HG02943 (cell line): ENCODE data around the gene HEPN1.

Experiments used
- ATAC-seq: cut with Tn5 transposase; IDR thresholded peaks from one replicate; pipeline ENCODE4 v1.9.1; 2021; ENCODE audit warnings: mild to moderate bottlenecking, low read depth, moderate library complexity; ENCODE audit not compliant: unreplicated experiment

The HEPN1 gene

DNA sequence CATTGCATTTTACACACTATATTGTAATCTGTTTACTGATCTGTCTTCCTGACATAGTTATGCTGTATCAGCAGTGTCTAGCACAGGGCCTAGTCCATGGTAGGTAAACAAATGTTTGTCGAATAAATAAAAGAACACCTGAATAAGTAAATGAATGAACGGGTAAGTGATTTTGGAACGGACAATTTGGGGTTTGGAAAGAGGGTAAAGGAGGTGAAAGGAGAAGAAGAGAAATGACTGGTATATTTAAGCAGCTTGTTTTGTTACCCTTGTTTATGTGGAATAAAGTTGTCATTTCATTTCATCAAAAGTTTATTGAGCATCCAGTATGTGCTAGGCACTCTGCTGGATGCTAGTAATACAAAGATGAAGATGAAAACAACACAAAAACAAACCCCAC lies at the start of gene HEPN1:
TSS of gene HEPN1 (plus strand) at position 301 of the 400 bp plus-strand sequence.
- ATAC-seq: no peak

DNA sequence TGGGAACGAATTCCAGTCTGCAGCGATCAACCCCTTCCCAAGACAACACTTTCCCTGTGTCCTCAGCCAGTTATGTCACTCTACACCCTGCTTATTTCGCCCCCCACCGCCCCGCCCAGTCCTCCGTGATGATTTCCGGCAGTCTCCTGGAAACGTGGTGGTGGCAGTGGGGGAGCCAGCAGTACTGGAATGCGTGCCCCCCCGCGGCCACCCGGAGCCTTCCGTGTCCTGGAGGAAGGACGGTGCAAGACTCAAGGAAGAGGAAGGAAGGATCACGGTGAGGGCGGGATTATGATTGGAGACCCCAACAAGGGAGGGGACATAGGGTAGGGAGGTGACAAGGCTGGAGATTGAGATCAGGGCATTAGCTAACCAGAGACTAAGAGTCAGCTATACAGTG lies 49.7 kb upstream of the HEPN1 start:
- ATAC-seq: no peak

DNA sequence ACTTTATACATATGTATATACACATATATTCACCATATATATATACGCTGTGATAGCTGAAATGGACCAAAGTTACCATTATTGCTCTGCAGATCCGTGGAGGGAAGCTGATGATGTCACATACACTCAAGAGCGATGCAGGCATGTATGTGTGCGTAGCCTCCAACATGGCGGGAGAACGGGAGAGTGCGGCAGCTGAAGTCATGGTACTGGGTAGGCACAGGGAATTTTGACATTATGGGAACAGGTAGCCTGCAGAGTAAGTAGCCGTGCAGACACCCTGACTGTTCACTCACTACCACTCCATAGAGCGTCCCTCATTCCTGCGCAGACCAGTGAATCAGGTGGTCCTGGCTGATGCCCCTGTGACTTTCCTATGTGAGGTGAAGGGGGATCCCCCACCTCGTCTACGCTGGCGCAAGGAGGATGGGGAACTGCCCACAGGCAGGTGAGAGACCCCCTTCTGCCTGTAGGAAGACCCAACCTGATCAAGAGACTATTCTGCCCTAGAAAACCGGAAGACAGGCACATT lies 49.1 kb upstream of the HEPN1 start:
- ATAC-seq: no peak

DNA sequence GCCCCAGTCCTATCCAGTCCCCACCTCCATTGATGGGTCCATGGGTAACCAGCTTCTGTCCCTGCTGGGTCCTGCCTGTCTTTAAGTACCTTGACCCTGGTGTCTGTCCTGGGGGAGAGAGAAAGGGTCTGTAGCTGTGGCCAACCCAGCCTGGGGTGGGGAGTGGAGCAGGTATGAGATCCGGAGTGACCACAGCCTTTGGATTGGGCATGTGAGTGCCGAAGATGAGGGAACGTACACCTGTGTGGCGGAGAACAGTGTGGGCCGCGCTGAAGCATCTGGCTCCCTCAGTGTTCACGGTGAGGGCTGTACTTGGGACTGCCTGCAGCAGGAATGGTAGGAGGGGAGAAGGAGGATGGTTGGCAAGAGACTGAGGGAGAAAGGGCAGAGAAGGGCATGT lies 48.6 kb upstream of the HEPN1 start:
- no peak for ATAC-seq

DNA sequence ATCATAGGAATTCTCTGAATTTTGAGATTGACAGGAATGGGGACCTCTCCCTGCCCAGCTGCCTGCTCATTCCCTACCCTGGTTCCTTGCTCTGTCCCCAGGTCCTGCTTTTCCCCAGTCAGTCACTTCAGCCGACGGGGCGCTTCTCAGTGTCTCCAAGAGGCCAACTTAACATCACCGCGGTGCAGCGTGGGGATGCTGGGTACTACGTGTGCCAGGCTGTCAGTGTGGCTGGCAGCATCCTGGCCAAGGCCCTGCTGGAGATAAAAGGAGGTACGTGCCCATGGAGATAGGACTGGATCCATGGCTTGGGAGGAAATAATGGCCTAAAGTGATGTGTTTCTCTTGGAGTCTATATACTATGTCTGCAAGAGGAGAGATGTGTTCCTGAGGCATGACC lies 46.8 kb upstream of the HEPN1 start:
- no peak for ATAC-seq

DNA sequence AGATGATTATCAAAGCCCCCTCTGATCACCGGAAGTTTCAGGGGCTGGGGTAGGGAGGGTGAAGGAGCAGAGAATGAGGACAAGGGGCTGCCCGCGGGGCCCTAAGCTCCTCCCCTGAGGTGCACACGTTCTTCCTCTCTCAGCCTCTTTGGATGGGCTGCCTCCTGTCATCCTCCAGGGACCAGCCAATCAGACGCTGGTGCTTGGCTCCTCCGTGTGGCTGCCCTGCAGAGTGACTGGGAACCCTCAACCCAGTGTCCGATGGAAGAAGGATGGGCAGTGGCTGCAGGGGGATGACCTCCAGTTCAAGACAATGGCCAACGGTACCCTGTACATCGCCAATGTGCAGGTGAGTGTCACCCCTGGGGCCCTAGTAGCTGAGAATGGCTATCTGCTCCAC lies 46.3 kb upstream of the HEPN1 start:
- ATAC-seq: no peak

DNA sequence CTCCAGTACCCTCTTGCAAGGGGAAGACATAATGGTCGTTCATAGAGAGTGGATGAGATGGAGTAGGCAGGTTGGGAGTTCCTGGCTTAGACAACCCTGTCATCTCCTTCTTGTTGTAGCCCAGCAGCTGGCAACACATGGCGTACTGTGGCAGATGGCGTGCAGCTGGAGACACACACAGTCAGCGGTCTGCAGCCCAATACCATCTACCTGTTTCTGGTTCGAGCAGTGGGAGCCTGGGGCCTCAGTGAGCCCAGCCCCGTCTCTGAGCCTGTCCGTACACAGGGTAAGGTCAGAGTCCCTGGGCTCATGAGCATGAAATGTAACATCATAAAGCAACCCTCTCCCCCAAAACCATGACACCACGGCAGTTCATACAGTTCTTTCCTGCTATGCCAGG lies 45.1 kb upstream of the HEPN1 start:
- ATAC-seq: no peak

DNA sequence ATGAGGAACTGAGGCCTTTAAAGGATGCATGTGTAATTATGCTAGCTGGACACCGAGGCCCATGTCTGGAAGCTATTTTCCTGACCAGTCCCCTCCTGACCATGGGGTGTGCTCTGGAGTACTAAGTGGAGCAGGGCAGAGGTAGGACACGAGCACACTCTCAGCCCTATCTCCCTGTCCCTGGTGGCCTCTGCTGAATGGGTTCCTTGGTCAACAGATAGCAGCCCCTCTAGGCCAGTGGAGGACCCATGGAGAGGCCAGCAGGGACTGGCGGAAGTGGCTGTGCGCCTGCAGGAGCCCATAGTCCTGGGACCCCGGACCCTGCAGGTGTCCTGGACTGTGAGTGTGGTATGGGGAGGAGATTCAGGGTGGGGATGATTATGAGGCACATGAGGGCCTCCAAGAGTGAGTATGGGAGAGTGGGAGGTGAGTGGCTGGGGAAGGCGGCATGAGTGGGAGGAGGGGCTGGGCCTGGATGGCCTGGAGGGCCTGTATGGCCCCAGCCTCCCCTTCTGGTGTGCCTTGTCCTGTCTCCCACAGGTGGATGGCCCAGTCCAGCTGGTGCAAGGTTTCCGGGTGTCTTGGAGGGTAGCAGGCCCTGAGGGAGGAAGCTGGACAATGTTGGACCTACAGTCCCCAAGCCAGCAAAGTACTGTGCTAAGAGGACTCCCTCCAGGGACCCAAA lies 44.3 kb upstream of the HEPN1 start:
- ATAC-seq: no peak

DNA sequence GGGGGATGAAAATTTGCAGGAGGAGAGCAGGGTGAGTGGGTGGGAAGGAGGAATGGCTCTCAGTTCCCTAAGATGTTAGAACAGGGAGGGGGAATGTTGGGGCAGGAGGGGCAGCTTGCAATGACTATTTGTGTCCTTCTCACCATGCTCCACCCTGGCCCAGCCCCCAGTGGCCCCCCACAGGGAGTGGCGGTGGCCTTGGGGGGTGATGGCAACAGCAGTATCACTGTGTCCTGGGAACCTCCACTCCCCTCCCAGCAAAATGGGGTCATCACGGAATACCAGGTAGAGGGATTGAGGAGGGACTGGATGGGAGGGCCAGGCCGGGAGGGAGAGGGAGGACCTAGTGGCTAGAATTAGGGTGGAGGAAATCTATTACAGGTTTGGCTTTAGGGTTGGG lies 43.6 kb upstream of the HEPN1 start:
- no peak for ATAC-seq

DNA sequence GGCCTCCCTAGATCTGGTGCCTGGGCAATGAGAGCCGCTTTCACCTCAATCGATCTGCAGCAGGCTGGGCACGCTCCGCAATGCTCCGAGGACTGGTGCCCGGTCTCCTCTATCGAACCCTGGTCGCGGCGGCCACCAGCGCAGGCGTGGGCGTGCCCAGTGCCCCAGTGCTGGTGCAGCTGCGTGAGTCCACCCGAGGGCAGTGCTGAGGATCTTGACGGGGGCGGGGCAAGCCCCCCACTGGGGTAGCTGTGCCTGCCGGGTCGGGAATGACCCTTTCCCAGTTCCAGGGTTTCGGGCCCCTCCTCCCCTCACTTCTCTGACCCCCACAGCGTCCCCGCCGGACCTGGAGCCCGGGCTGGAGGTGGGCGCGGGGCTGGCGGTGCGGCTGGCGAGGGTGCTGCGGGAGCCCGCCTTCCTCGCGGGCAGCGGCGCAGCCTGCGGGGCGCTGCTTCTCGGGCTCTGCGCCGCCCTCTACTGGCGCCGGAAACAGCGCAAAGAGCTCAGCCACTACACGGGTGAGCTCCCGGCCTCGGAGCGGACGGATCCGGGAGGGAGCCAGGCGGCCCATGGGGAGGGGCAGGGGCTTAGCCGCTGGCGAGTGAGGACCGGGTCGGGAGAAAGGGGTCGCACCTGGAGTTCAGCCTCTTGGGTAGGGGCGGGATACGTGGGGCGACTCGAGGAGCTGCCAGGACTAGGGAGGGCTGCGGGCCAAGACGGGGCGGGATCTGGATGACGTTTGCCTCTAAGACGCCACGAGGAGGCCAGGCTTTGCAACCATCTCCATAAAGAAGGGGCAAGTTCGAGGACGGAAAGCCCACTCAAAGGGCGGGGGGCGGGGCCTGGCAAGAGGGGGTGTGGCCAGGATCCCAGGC lies 42.9 kb upstream of the HEPN1 start:
- peak; percentile 81 for ATAC-seq

DNA sequence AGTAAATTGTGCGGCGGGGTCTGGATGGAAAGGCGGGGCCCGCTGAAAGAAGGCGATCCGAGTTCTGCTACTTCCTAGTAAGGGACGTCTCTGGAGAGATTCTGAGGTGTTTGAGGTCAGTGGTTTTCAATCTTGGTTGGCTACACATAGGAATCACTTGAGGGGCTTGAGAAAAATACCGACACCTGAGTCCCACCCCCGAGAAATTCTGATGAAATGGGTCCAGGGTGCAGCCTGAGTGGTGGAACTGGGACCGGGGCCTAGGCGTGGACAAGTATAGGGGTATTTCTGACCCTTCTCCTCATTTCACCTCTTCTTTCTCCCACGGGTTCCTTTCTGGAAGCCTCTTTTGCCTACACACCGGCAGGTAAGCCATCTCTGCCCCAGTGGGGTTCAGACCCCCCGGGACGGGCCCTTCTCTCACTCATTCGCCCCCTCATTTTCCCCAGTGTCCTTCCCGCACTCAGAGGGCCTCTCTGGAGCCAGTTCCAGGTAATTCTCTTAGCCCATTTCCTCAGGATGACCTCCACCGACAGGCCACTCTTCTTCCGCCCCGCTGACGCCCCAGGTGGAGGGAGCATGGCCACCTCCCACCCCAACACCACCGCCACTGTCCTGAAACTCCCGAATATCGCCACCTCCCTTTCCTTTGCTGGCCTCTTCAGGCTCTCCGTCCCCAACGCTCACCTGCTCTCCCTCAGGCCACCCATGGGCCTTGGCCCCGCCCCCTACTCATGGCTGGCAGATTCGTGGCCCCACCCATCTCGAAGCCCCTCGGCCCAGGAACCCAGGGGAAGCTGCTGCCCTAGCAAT lies 42.0 kb upstream of the HEPN1 start:
- ATAC-seq: no peak

DNA sequence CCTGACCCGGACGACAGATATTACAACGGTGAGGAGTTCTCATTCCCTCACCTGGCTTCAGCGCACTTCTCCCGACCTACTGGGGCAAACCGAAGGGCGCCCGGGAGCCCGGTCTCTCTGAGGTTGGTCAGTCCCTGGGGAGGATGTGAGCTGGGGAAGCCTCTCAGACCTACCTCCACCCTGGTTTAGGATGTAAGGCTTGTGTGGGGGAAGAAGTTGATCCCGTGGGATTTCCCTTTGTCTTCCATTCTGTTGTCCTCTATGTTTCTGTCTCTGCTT lies 41.5 kb upstream of the HEPN1 start:
- no peak for ATAC-seq

DNA sequence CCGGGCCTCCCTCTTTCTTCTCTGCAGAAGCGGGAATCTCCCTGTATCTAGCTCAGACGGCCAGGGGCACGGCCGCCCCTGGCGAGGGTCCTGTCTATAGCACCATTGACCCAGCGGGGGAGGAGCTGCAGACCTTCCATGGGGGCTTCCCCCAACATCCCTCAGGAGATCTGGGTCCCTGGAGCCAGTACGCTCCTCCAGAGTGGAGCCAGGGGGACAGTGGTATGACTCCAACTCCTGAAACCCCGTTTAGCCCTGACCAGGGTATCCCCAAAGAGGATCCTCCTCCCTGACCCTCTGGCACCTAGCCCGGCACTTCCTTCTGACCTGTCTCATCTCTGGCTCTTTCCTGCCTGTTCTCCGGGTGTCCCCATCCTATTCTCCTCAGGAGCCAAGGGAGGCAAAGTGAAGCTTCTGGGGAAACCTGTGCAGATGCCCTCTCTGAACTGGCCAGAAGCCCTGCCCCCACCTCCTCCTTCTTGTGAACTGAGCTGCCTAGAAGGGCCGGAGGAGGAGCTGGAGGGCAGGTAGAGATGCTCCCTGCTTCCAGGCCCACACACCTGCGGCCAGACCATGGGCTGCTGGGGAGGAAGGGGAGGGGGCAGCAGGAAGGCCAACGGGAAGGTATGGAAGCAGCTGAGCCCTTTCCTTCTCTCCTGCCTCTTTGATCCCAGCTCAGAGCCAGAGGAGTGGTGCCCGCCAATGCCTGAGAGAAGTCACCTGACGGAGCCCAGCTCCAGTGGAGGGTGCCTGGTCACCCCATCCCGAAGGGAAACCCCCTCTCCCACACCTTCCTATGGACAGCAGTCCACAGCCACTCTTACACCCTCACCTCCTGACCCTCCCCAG lies 40.9 kb upstream of the HEPN1 start:
- no peak for ATAC-seq

DNA sequence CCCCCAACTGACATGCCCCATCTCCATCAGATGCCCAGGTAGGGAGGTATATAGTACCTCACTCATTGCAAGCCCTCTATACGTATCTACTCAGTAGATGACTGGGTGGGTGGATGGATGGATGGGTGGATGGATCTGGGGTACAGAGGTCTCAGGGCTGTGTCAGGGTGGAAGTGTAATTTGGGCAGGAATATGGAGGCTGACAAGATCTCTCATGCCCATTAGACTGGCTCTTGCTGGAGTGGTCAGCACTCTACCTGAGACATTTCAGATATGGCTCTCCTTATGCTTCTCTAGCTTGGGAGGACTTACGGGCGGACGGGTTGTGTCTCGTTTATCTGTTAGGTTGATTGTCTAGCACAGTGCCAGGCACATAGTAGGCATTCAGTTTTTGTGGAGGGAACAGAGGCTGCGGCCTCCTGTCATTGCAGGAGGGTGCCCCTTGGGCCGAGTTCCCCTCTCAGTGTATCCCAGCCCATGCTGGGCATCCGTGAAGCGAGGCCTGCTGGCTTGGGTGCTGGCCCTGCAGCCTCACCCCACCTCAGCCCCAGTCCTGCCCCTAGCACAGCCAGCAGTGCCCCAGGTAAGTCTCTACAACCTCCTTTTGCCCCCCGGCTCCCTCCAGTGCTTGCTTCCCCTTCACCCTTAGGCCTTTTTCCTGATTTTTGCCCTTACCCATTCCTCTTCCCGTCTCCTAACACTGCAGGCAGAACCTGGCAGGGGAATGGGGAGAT lies 40.1 kb upstream of the HEPN1 start:
- ATAC-seq: no peak

DNA sequence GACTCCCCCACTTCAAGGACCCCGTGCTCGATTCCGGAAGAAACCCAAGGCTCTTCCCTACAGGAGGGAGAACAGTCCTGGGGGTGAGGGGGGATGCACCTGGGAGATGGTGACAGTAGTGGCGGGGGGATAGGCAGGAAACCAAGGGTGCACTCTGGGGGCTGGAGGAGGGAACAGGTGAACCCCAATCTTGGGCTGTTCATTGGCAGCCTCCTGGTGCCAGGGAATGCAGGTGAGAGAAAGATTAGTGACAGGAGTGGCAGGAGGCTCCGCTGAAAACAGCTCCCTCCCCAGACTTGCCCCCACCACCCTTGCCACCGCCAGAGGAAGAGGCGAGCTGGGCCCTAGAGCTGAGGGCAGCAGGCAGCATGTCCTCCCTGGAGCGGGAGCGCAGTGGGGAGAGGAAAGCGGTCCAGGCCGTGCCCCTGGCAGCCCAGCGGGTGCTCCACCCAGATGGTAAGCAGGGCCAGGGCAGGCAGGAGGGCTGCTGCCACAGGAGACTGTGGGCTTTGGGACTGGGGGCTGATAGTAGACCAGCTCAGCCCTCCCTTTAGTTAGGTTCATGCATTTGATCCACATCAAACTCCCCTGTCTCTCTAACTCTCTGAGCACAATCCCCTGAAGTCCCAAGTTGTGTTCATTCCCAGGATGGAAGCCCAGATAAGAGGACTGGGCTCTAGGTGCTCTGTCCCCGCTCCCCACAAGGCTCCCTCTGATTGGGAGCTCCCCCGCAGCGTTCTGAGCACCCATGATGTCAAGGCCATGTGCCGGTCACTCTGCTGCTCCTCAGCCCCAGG lies 39.4 kb upstream of the HEPN1 start:
- ATAC-seq: no peak

DNA sequence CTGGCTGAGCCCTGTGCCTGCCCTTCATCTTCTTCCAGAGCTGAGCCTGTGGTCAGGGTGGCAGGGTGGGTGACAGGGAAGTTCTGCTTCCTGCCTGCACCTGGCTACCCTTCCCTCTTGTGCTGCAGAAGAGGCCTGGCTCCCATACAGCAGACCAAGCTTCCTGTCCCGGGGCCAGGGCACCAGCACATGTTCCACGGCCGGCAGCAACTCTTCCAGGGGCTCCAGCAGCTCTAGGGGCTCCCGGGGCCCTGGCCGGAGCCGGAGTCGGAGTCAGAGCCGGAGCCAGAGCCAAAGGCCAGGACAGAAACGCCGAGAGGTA lies 38.8 kb upstream of the HEPN1 start:
- ATAC-seq: no peak

DNA sequence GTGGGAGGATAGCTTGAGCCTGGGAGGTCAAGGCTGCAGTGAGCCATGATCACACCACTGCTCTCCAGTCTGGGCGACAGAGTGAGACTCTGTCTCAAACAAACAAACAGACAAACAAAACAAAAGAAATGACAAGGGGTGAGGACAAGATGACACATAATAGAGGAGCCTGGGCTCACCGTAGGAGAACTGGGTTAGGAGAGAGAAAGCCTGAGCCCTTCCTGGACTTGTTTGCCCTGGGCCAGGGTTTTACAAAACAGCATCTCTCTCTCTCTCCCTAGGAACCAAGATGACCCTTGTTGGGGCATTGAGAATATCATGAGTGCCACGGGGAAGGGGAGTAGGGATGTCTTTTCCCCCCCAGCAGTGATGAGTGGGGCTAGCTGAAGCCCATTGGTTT lies 38.1 kb upstream of the HEPN1 start:
- ATAC-seq: no peak

DNA sequence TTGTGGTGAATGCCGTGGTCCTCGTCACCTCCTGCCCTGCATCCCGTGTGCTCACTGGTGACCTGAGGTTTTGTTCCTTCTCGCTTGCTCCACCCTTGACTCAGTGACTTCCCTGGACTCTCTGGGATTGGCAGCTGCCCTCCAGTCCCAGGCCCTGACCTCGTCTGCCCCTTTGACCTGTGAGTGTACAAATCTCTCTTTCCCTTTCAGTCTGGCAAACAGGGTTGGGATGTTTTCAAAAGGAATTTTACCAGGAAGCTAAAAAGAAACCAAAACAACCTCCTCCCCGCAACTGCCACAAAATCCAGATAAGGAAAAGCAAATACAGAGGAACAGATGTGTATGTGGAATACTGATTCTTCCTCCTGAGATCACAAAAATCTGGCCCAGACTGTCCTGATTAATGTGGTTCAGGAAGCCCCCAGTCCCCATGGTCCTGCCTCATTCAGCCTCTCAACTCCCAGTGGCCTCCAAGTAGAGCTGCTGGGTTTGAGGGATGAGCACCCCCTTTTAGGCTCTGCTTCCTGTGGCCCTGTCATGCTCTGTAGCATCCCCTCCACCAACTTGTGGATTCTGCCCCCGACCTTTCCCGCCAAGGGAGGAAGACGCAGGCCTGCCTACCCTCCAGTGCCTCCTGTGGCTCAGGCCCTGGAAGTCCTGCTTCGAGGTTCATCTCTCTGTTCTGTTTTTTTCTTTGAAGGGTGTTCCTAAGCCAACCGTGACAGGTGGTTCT lies 36.5 kb upstream of the HEPN1 start:
- ATAC-seq: no peak
